Gastroesophageal sphincter (tissue), 3 donors: ENCODE measurements around the gene PNMA6F.

Experiments used
- POLR2A ChIP-seq, 2 donors: fragments of 450-650 bp; IDR thresholded peaks; one replicate each; pipeline ENCODE4 v1.6.1; 2017; ENCODE audit warnings: antibody characterized with exemption in 2 of 2, mild to moderate bottlenecking in 2 of 2, moderate library complexity in 1 of 2
- POLR2AphosphoS5 ChIP-seq: sonication (generic); formaldehyde crosslinking; IDR thresholded peaks from one replicate; pipeline ENCODE4 v1.6.1; 2017; ENCODE audit warnings: antibody characterized with exemption
- TF ChIP-seq, protein P1 (sequence below), 4 experiments: fragments of 200-600 bp in 2 of 4; fragments of 450-650 bp in 2 of 4; sonication (generic) in 1 of 4; IDR thresholded peaks; one replicate each; pipeline ENCODE4 v1.5.1; 2017 to 2019; ENCODE audit warnings: antibody characterized with exemption in 4 of 4, mild to moderate bottlenecking in 2 of 4, moderate library complexity in 2 of 4

DNA sequence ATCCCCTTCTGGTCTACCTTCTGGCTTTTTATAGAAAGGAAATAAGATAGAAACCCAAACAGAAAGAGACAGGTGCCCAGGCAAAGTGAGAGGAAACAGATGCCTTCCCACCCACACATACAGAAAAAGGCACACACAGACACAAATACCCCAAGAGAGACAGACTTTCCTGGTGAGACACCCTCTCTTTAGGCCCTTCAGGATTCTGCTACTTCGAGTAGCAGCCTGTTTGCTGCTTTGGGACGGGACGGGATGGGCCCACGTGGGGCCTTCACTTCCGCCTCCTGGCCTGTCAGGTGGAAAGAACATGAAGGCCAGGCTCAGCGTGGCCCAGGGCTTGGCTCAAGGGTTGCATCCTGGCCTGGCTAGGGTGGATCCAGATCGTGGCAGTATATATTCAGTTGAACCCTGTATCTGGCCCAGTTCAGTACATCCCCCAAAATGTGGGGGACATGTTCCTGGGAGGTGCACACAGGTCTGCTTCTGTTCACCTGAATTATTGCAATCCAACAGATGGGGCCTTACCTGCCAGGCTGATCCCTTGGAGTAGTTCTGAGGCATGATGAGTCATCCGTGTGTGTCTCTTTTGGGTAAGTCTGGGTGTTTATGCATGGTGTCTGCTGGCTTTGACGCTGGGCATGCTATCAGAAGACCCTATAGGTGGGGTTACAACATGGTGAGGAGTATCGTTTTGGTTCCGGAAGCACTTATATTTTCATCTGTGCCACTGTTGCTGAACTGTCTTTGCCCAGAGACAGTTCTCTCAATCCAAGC, 14.7 kb upstream of the PNMA6F start:
- TF ChIP-seq, protein P1, sequence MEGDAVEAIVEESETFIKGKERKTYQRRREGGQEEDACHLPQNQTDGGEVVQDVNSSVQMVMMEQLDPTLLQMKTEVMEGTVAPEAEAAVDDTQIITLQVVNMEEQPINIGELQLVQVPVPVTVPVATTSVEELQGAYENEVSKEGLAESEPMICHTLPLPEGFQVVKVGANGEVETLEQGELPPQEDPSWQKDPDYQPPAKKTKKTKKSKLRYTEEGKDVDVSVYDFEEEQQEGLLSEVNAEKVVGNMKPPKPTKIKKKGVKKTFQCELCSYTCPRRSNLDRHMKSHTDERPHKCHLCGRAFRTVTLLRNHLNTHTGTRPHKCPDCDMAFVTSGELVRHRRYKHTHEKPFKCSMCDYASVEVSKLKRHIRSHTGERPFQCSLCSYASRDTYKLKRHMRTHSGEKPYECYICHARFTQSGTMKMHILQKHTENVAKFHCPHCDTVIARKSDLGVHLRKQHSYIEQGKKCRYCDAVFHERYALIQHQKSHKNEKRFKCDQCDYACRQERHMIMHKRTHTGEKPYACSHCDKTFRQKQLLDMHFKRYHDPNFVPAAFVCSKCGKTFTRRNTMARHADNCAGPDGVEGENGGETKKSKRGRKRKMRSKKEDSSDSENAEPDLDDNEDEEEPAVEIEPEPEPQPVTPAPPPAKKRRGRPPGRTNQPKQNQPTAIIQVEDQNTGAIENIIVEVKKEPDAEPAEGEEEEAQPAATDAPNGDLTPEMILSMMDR (IDR thresholded peaks at IDR 0.05) = no peak
- TF ChIP-seq POLR2AphosphoS5 (no peak), POLR2A (IDR thresholded peaks at IDR 0.05) (no peak)
